Peyer's patch (tissue), 4 donors: ENCODE measurements around the gene SUV39H1. TPM values are rescaled to one million over a fixed set of nuclear protein-coding genes. Genes with fewer than 3 reads are reported as not detected.
"Not testable (repeated sequence)": the region's sequence is repeated elsewhere in the genome, so short reads cannot be mapped to it uniquely, and the experiment has no call there.

Source experiments
- DNase-seq, 3 donors: peaks; one replicate each; pipeline ENCODE4 v3.0.0-alpha.2; 2017 to 2019
- H3K27ac ChIP-seq, 4 donors: fragments of 200-600 bp; sonication (generic); one replicate each; pipeline ENCODE4 v1.5.1; 2016 to 2019
- H3K27me3 ChIP-seq, 2 donors: fragments of 200-600 bp; sonication (generic); one replicate each; pipeline ENCODE4 v1.5.1; 2019
- H3K36me3 ChIP-seq, 3 donors: fragments of 200-600 bp; sonication (generic); one replicate each; pipeline ENCODE4 v1.5.1; 2016 to 2019
- H3K4me1 ChIP-seq, 4 donors: fragments of 200-600 bp; sonication (generic); one replicate each; pipeline ENCODE4 v1.5.1; 2016 to 2019
- H3K4me3 ChIP-seq, 4 donors: fragments of 200-600 bp; sonication (generic); 1 replicate in 3 of 4; 2 replicates in 1 of 4; pipeline ENCODE4 v1.5.1; 2016 to 2019; ENCODE audit warnings: mild to moderate bottlenecking in 1 of 4
- H3K9me3 ChIP-seq, 4 donors: fragments of 200-600 bp; sonication (generic); one replicate each; pipeline ENCODE4 v1.5.1; 2016 to 2019; ENCODE audit warnings: mild to moderate bottlenecking in 1 of 4
- CTCF ChIP-seq, 6 experiments: fragments of 450-650 bp in 4 of 6; fragments of 200-600 bp in 2 of 6; sonication (generic) in 1 of 6; IDR thresholded peaks; one replicate each; pipeline ENCODE4 v1.5.1; 2017 to 2019; ENCODE audit warnings: antibody characterized with exemption in 6 of 6, mild to moderate bottlenecking in 3 of 6, moderate library complexity in 1 of 6
- POLR2A ChIP-seq, 2 donors: fragments of 450-650 bp; IDR thresholded peaks; one replicate each; pipeline ENCODE4 v1.5.1; 2017; ENCODE audit warnings: antibody characterized with exemption in 2 of 2, mild to moderate bottlenecking in 2 of 2, moderate library complexity in 2 of 2
- total RNA-seq, 4 donors: library from RNA; depleted of rRNA; stranded (reverse); fragments of >200 nt; gene quantifications; one replicate each; pipeline ENCODE4 v1.1.0, GENCODE V29; 2016

Gene SUV39H1
- total RNA-seq, 4 donors from 2014 or later = 2.5 to 7.4 (median 4.2) TPM

DNA sequence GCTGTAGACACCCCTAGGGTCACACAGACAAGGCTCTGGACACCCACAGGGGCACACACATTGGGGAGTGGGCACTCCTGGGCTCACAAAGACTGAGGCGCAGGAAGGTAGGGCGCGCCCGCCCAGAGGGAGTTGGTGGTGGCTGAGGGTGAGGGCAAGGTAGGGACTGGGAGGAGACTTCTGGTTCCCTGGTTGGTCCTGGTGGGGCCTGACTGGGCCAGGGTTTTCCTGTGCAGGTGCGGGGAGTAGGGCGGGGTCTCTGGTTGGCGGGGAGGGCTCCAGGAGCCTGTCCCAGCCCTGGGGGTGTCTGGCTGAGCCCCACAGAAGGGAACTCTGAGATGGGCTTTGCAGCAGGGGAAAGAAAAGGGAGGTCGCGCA, 19.7 kb upstream of the SUV39H1 start:
- no peaks in the 10 kb centered on the region for H3K4me1 ChIP-seq
- no peak for DNase-seq
- TF ChIP-seq CTCF (IDR thresholded peaks at IDR 0.05) (no peak), POLR2A (IDR thresholded peaks at IDR 0.05) (no peak)
- H3K9me3 ChIP-seq = no peaks in the 10 kb centered on the region
- H3K27me3 ChIP-seq = no peaks in the 10 kb centered on the region
- peak overlapping the region; percentile 68 to 90 (median 72) for H3K4me3 ChIP-seq
- no peaks in the 10 kb centered on the region for H3K36me3 ChIP-seq
- H3K27ac ChIP-seq = peak overlapping the region; percentile 84 to 96 (median 92)

DNA sequence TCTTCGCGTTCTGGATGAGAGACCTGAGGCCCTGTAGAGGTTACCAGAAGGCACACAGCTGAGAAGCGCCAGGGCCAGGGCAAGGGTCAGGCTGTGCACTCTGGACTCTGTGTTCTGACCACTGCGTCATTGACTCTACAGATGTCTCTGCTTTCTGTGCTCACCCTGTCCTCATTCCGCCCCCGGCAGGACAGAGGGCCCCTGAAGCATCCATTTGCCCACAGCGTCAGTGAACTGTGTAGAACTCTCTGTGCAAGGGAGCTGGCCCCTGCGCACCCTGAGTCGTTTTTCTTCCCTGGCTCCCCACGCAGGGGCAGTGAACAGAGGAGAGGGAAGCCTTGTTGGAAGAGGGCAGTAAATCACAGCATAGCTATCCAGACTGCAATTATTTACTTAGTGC, 19.0 kb upstream of the SUV39H1 start:
- Histone ChIP-seq H3K27ac (peak overlapping the region in 2 of 4 donors; percentile 91 to 96), H3K9me3 (no peaks in the 10 kb centered on the region), H3K36me3 (no peaks in the 10 kb centered on the region), H3K4me1 (no peaks in the 10 kb centered on the region), H3K27me3 (no peaks in the 10 kb centered on the region), H3K4me3 (peak overlapping the region in 2 of 4 donors; percentile 68 to 90)
- TF ChIP-seq POLR2A (IDR thresholded peaks at IDR 0.05) (peak; percentile 15 to 34), CTCF (IDR thresholded peaks at IDR 0.05) (no peak)
- peak in 2 of 3 donors; percentile 69 to 75 for DNase-seq

DNA sequence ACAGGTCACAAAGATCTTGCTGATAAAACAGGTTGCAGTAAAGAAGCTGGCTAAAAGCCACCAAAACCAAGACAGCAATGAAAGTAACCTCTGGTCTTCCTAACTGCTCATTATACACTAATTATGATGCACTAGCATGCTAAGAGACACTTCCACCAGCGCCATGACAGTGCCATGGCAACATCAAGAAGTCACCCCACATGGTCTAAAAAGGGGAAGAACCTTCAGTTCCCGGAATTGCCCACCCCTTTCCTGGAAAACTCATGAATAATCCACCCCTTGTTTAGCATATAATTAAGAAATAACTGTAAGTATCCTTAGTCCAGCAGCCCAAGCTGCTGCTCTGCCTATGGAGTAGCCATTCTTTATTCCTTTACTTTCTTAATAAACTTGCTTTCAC, 16.1 kb upstream of the SUV39H1 start:
- not testable (repeated sequence) for H3K4me3 ChIP-seq, H3K27me3 ChIP-seq, DNase-seq, H3K27ac ChIP-seq, H3K36me3 ChIP-seq, H3K9me3 ChIP-seq, H3K4me1 ChIP-seq

GRCh38 chrX:48680925-48681324, 15.6 kb upstream of the SUV39H1 start:
- not testable (repeated sequence) for DNase-seq, H3K27ac ChIP-seq, H3K27me3 ChIP-seq, H3K4me1 ChIP-seq, H3K36me3 ChIP-seq, H3K9me3 ChIP-seq, H3K4me3 ChIP-seq

DNA sequence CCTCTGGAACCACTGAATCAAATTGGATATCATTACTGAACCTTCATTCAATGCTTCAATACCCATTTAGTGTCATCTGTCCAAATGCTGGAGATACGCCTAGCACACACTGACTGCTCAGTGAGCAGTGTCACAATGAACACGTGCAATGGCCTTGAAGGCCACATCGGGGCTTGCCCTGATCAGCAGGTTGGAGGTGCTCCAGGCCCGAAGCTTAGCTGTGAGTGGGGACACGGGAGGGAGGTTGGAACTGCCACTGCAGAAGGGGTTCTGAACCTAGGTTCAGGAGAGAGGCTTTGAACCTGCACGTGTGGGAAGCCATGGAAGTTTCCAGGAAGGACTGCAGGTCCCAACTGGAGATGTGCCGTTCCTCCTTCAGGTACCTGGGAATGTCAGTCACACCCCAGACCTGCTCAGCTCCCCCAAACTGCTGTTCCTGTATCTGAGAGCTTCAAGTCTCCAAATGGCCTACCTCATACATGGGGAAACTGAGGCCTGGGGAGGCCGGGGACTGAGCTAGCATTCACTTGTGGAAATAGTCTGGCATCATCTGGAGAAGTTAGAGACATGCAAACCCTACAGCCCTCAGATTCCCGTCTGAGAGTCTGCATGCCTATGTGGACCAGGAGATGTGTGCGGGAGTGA, 14.9 kb upstream of the SUV39H1 start:
- Histone ChIP-seq H3K4me3 (no peak overlapping the region), H3K27ac (no peak overlapping the region), H3K4me1 (no peaks in the 10 kb centered on the region), H3K9me3 (no peaks in the 10 kb centered on the region), H3K27me3 (no peaks in the 10 kb centered on the region), H3K36me3 (no peaks in the 10 kb centered on the region)
- TF ChIP-seq CTCF (IDR thresholded peaks at IDR 0.05) (no peak), POLR2A (IDR thresholded peaks at IDR 0.05) (no peak)
- no peak for DNase-seq

DNA sequence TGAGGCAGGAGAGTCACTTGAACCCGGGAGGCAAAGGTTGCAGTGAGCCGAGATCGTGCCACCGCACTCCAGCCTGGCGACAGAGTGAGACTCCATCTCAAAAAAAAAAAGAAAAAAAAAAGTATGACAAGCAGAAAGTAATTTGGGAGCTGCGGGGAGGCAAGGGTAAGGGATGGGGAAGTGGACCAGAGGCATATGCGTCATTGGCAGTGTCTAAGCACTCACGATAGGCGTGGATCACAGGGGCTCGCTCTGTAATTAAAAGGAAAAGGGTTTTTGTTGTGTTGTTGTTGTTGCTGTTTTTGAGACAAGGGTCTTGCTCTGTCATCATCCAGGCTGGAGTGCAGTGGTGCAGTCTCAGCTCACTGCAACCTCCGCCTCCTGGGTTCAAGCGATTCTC, 13.7 kb upstream of the SUV39H1 start:
- H3K9me3 ChIP-seq, H3K36me3 ChIP-seq, DNase-seq, H3K4me1 ChIP-seq, H3K27me3 ChIP-seq, H3K4me3 ChIP-seq: not testable (repeated sequence)
- peak overlapping the region; percentile 58 to 80 (median 73) for H3K27ac ChIP-seq

DNA sequence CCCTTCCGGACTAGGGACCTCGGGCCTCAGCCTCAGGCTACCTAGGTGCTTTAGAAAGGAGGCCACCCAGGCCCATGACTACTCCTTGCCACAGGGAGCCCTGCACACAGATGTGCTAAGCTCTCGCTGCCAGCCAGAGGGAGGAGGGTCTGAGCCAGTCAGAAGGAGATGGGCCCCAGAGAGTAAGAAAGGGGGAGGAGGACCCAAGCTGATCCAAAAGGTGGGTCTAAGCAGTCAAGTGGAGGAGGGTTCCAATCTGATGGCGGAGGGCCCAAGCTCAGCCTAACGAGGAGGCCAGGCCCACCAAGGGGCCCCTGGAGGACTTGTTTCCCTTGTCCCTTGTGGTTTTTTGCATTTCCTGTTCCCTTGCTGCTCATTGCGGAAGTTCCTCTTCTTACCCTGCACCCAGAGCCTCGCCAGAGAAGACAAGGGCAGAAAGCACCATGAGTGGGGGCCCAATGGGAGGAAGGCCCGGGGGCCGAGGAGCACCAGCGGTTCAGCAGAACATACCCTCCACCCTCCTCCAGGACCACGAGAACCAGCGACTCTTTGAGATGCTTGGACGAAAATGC, 13.0 kb upstream of the SUV39H1 start, which contains the start of gene WAS:
WAS (plus strand) TSS at position 389 of the 572 bp plus-strand sequence; CDS start at position 444, 55 bp downstream.
- Histone ChIP-seq H3K27ac (peak within 1 kb of the TSS; percentile 58 to 80 (median 73)), H3K4me1 (no peaks in the 10 kb centered on the region), H3K27me3 (no peaks in the 10 kb centered on the region), H3K4me3 (peak within 1 kb of the TSS; percentile 30 to 48 (median 38)), H3K9me3 (no peaks in the 10 kb centered on the region), H3K36me3 (no peaks in the 10 kb centered on the region)
- peak in 2 of 3 donors; percentile 53 to 64 for DNase-seq
- no peak for TF ChIP-seq POLR2A (IDR thresholded peaks at IDR 0.05)
